Mucosa of descending colon (tissue), 3 donors: Measurements from ENCODE around the gene FBXO22. TPM values are rescaled to one million over a fixed set of nuclear protein-coding genes. Genes with fewer than 3 reads are reported as not detected.
A peak's percentile ranks its signal among the peaks of the same experiment; 100 is the strongest.
"Not testable (repeated sequence)": the region's sequence is repeated elsewhere in the genome, so short reads cannot be mapped to it uniquely, and the experiment has no call there.

Experiments used
- ATAC-seq: fragments of 200-7000 bp; cut with Tn5 transposase; one replicate; pipeline ENCODE4 v1.9.1; 2020; ENCODE audit warnings: mild to moderate bottlenecking, moderate library complexity
- DNase-seq, 3 donors: peaks; one replicate each; pipeline ENCODE4 v3.0.0-alpha.2; 2020
- H3K36me3 ChIP-seq: fragments of 200-600 bp; one replicate; pipeline ENCODE4 v1.8.0; 2021; ENCODE audit warnings: low read depth, mild to moderate bottlenecking
- H3K4me1 ChIP-seq: fragments of 200-600 bp; one replicate; pipeline ENCODE4 v1.8.0; 2021; ENCODE audit warnings: low read depth, mild to moderate bottlenecking
- H3K4me3 ChIP-seq: fragments of 200-600 bp; one replicate; pipeline ENCODE4 v1.8.0; 2021; ENCODE audit warnings: mild to moderate bottlenecking
- H3K9me3 ChIP-seq: fragments of 200-600 bp; one replicate; pipeline ENCODE4 v1.8.0; 2021; ENCODE audit warnings: mild to moderate bottlenecking
- CTCF ChIP-seq: fragments of 200-600 bp; IDR thresholded peaks from one replicate; pipeline ENCODE4 v1.8.0; 2022; ENCODE audit warnings: antibody characterized with exemption, mild to moderate bottlenecking
- intact Hi-C, 2 donors: fragments of 100-400 bp; cut with DNase I in 1 of 2; cut with micrococcal nuclease in 1 of 2; formaldehyde crosslinking; loops; one replicate each; pipeline versions ENCODE4 v1.11.0 to v1.11.1; 2022; cut with DNase I, micrococcal nuclease
- total RNA-seq, 3 donors: library from RNA; stranded (reverse); fragmentation: NEBNext Ultra II Directional in 2 of 3; extraction: Animal tissue kit (Norgen Biotek cat#: 25700) in 2 of 3; gene quantifications; one replicate each; pipeline versions ENCODE4 v1.2.1 to v1.2.4, GENCODE V29; 2021 to 2023
- donor health status: DM: no; HTN: no; CAD: no; lungs with moderate emphysema.
- donor health status: DM: no; HTN: no; CAD: no.
- donor health status: DM: no; HTN: yes; CAD: no.

Gene FBXO22
- total RNA-seq, 3 donors from 2014 or later = 19.4 to 27.8 (median 20.7) TPM

- no peak overlapping the region for H3K4me3 ChIP-seq
- ATAC-seq = no peak
- no peak for TF ChIP-seq CTCF
- no peaks in the 10 kb centered on the region for H3K9me3 ChIP-seq
- H3K36me3 ChIP-seq = no peaks in the 10 kb centered on the region
- intact Hi-C loops = no loop called here
- no peaks in the 10 kb centered on the region for H3K4me1 ChIP-seq
- DNase-seq = no peak
Observed at GRCh38 chr15:75961331-75961730, 57.7 kb downstream of the FBXO22 start.

- no peaks in the 10 kb centered on the region for H3K4me1 ChIP-seq
- intact Hi-C loops = no loop called here
- TF ChIP-seq CTCF = no peak
- H3K4me3 ChIP-seq = no peak overlapping the region
- no peaks in the 10 kb centered on the region for H3K9me3 ChIP-seq
- H3K36me3 ChIP-seq = no peaks in the 10 kb centered on the region
- no peak for ATAC-seq
- no peak for DNase-seq
Observed at GRCh38 chr15:75966073-75966472, 62.4 kb downstream of the FBXO22 start.

GRCh38 chr15:75976766-75977165 is 73.1 kb downstream of the FBXO22 start:
- ATAC-seq, DNase-seq, intact Hi-C loops, H3K9me3 ChIP-seq, H3K4me1 ChIP-seq, H3K4me3 ChIP-seq, H3K36me3 ChIP-seq: not testable (repeated sequence)

- no peaks in the 10 kb centered on the region for H3K9me3 ChIP-seq
- no peaks in the 10 kb centered on the region for H3K36me3 ChIP-seq
- TF ChIP-seq CTCF = no peak
- intact Hi-C loops = no loop called here
- ATAC-seq (peak; percentile 53), DNase-seq (no peak)
- no peaks in the 10 kb centered on the region for H3K4me1 ChIP-seq
- H3K4me3 ChIP-seq = no peak overlapping the region
Observed at GRCh38 chr15:75981149-75981815, 77.6 kb downstream of the FBXO22 start.

GRCh38 chr15:75982468-75982867 is 78.8 kb downstream of the FBXO22 start:
- intact Hi-C loops = no loop called here
- H3K4me3 ChIP-seq = no peak overlapping the region
- ATAC-seq (no peak), DNase-seq (no peak)
- no peak for TF ChIP-seq CTCF
- no peaks in the 10 kb centered on the region for H3K9me3 ChIP-seq
- no peaks in the 10 kb centered on the region for H3K4me1 ChIP-seq
- H3K36me3 ChIP-seq = no peaks in the 10 kb centered on the region

- H3K4me1 ChIP-seq, intact Hi-C loops, DNase-seq, H3K9me3 ChIP-seq, ATAC-seq, H3K4me3 ChIP-seq, H3K36me3 ChIP-seq: not testable (repeated sequence)
Observed at GRCh38 chr15:75984706-75985105, 81.0 kb downstream of the FBXO22 start.

GRCh38 chr15:75985971-75986370 is 82.3 kb downstream of the FBXO22 start:
- H3K36me3 ChIP-seq = no peaks in the 10 kb centered on the region
- DNase-seq (no peak), ATAC-seq (no peak)
- H3K4me1 ChIP-seq = no peaks in the 10 kb centered on the region
- no peaks in the 10 kb centered on the region for H3K9me3 ChIP-seq
- intact Hi-C loops = no loop called here
- H3K4me3 ChIP-seq = no peak overlapping the region
- TF ChIP-seq CTCF = no peak
